ENCODE data around the gene LTB. TPM values are rescaled to one million over a fixed set of nuclear protein-coding genes. Genes with fewer than 3 reads are reported as not detected.
A peak's percentile ranks its signal among the peaks of the same experiment; 100 is the strongest.
"Not testable (repeated sequence)": the region's sequence is repeated elsewhere in the genome, so short reads cannot be mapped to it uniquely, and the experiment has no call there.

LTB gene
- total and polyA plus RNA-seq, 2 experiments from 2014 or later, result 4.0 to 6.0 TPM

- Histone ChIP-seq H2AFZ (no peak overlapping the region), H3K4me1 (ENCODE audit: insufficient read depth) (no peaks in the 10 kb centered on the region), H3K9me2 (replicated peaks; ENCODE audit: insufficient read depth) (no peaks in the 10 kb centered on the region), H3K9me3 (ENCODE audit: low read depth) (no peaks in the 10 kb centered on the region), H4K20me1 (ENCODE audit: insufficient read depth, poor library complexity, severe bottlenecking) (no peaks in the 10 kb centered on the region), H3K27me3 (no peaks in the 10 kb centered on the region), H3K27ac (no peak overlapping the region), H3K4me3 (no peak overlapping the region), H3K36me3 (replicated peaks; ENCODE audit: insufficient read depth, low read depth) (no peaks in the 10 kb centered on the region), H3K4me2 (no peak overlapping the region), H3K79me2 (no peaks in the 10 kb centered on the region)
- WGBS (ENCODE audit: low lambda C conversion rate, missing lambda C conversion rate), result 73% methylated on average over 1 of the region's 1 CpG
- TF ChIP-seq EZH2 (IDR thresholded peaks at IDR 0.05; ENCODE audit: borderline replicate concordance) (no peak), EZH2phosphoT487 (IDR thresholded peaks at IDR 0.05; ENCODE audit: low read depth, severe bottlenecking, unreplicated experiment) (no peak)
- TF ChIP-seq, protein P1, sequence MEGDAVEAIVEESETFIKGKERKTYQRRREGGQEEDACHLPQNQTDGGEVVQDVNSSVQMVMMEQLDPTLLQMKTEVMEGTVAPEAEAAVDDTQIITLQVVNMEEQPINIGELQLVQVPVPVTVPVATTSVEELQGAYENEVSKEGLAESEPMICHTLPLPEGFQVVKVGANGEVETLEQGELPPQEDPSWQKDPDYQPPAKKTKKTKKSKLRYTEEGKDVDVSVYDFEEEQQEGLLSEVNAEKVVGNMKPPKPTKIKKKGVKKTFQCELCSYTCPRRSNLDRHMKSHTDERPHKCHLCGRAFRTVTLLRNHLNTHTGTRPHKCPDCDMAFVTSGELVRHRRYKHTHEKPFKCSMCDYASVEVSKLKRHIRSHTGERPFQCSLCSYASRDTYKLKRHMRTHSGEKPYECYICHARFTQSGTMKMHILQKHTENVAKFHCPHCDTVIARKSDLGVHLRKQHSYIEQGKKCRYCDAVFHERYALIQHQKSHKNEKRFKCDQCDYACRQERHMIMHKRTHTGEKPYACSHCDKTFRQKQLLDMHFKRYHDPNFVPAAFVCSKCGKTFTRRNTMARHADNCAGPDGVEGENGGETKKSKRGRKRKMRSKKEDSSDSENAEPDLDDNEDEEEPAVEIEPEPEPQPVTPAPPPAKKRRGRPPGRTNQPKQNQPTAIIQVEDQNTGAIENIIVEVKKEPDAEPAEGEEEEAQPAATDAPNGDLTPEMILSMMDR (IDR thresholded peaks at IDR 0.05; ENCODE audit: poor library complexity), result no peak
- DNase-seq (ENCODE audit: low spot score), result no peak
These were observed 25.1 kb upstream of the LTB start for GRCh38 chr6:31607317-31607716.

- H2AFZ ChIP-seq, result no peak overlapping the region
- H3K9me2 ChIP-seq (replicated peaks; ENCODE audit: insufficient read depth), result no peaks in the 10 kb centered on the region
- no peaks in the 10 kb centered on the region for H3K4me1 ChIP-seq (ENCODE audit: insufficient read depth)
- no peaks in the 10 kb centered on the region for H4K20me1 ChIP-seq (ENCODE audit: insufficient read depth, poor library complexity, severe bottlenecking)
- no peak overlapping the region for H3K4me3 ChIP-seq
- no peaks in the 10 kb centered on the region for H3K9me3 ChIP-seq (ENCODE audit: low read depth)
- H3K27me3 ChIP-seq, result no peaks in the 10 kb centered on the region
- no peak for TF ChIP-seq EZH2phosphoT487 (IDR thresholded peaks at IDR 0.05; ENCODE audit: low read depth, severe bottlenecking, unreplicated experiment)
- TF ChIP-seq, protein P1 (IDR thresholded peaks at IDR 0.05; ENCODE audit: poor library complexity), result peak; percentile 21
- H3K4me2 ChIP-seq, result no peak overlapping the region
- H3K79me2 ChIP-seq, result no peaks in the 10 kb centered on the region
- DNase-seq (ENCODE audit: low spot score), result no peak
- no peaks in the 10 kb centered on the region for H3K36me3 ChIP-seq (replicated peaks; ENCODE audit: insufficient read depth, low read depth)
- 39% methylated on average over 2 of the region's 2 CpGs for WGBS (ENCODE audit: low lambda C conversion rate, missing lambda C conversion rate)
- H3K27ac ChIP-seq, result no peak overlapping the region
These were observed 14.8 kb upstream of the LTB start for GRCh38 chr6:31597006-31597405.

DNA sequence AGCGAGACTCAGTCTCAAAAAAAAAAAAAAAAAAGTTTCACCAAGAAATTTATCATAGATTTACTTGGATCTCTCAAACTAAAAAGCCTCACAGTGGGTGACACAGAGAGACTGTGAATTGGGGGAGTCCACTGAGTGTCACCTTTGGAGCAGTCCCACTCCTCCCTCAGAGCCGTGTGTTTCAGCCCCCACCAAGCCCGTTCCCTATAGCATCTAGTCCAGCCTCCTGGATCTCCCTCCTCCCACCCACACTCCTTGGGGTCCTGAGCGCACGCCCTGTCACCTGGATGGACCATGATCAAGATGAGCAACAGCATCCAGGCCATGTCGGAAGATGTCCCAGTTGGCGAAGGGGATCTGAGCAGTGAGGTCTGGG lies 10.2 kb upstream of the LTB start:
- Histone ChIP-seq H2AFZ (no peak overlapping the region), H3K36me3 (replicated peaks; ENCODE audit: insufficient read depth, low read depth) (no peaks in the 10 kb centered on the region), H3K27ac (no peak overlapping the region), H3K4me1 (ENCODE audit: insufficient read depth) (no peaks in the 10 kb centered on the region), H3K9me2 (replicated peaks; ENCODE audit: insufficient read depth) (no peaks in the 10 kb centered on the region), H3K4me3 (no peak overlapping the region), H3K9me3 (ENCODE audit: low read depth) (no peaks in the 10 kb centered on the region), H3K79me2 (no peaks in the 10 kb centered on the region), H3K27me3 (no peaks in the 10 kb centered on the region), H4K20me1 (ENCODE audit: insufficient read depth, poor library complexity, severe bottlenecking) (no peaks in the 10 kb centered on the region), H3K4me2 (no peak overlapping the region)
- 96% methylated on average over 7 of the region's 7 CpGs for WGBS (ENCODE audit: low lambda C conversion rate, missing lambda C conversion rate)
- no peak for TF ChIP-seq EZH2 (IDR thresholded peaks at IDR 0.05; ENCODE audit: borderline replicate concordance)
- TF ChIP-seq, protein P1 (IDR thresholded peaks at IDR 0.05; ENCODE audit: poor library complexity), result no peak
- TF ChIP-seq EZH2phosphoT487 (IDR thresholded peaks at IDR 0.05; ENCODE audit: low read depth, severe bottlenecking, unreplicated experiment), result no peak
- DNase-seq (ENCODE audit: low spot score), result no peak

DNA sequence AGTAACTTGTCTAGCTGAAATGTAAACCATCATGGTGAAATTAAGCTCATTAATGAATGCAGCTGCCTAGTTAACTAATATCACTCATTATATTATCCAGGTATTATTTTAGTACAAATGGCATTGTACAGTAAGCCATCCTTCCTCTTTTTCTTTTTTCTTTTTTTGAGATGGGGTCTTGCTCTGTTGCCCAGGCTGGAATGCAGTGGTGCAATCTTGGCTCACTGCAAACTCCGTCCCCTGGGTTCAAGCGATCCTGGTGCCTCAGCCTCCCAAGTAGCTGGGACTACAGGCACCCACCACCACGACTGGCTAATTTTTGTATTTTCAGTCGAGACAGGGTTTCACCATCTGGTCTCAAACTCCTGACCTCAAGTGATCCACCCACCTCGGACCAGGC lies 8.5 kb upstream of the LTB start:
- H2AFZ ChIP-seq; H3K79me2 ChIP-seq; H4K20me1 ChIP-seq (ENCODE audit: insufficient read depth, poor library complexity, severe bottlenecking); DNase-seq (ENCODE audit: low spot score); H3K9me2 ChIP-seq (replicated peaks; ENCODE audit: insufficient read depth); H3K4me1 ChIP-seq (ENCODE audit: insufficient read depth); H3K27me3 ChIP-seq; H3K4me2 ChIP-seq; H3K4me3 ChIP-seq; H3K9me3 ChIP-seq (ENCODE audit: low read depth); H3K36me3 ChIP-seq (replicated peaks; ENCODE audit: insufficient read depth, low read depth); H3K27ac ChIP-seq: not testable (repeated sequence)
- WGBS (ENCODE audit: low lambda C conversion rate, missing lambda C conversion rate), result 86% methylated on average over 5 of the region's 5 CpGs

All from hepatocyte (in vitro differentiated cells).